Inflammatory macrophage (primary cell): Measurements from ENCODE around the gene THBS2.

Source experiments
- DNase-seq, 2 donors: peaks; one replicate each; pipeline ENCODE4 v3.0.0-alpha.2; 2020 to 2022

Gene THBS2

GRCh38 chr6:169248521-169248971, 5.1 kb downstream of the THBS2 start:
- no peak for DNase-seq

- no peak for DNase-seq
Measured at GRCh38 chr6:169247991-169248390, 5.7 kb downstream of the THBS2 start.

DNA sequence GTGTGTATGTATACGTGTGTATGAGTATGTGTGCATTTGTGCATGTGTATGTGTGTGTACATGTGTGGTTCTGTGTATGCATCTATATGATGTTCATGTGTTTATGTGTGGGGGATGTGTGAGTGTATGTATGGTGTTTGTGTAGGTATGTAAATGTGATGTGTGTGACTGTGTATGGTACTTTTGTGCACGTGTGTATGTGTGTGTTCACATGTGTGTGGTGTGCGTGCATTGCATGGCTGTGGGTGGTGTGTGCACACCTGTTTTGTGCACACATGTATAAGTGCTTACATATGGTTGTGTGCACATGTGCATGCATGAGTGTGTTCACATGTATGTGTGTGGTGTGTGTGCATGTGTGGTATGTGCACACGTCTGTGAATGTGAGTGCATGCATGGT, 6.2 kb downstream of the THBS2 start:
- DNase-seq, result no peak

GRCh38 chr6:169246445-169246844, 7.2 kb downstream of the THBS2 start:
- DNase-seq, result no peak

GRCh38 chr6:169244684-169245383, 8.8 kb downstream of the THBS2 start:
- DNase-seq, result no peak

GRCh38 chr6:169243661-169244060, 10.0 kb downstream of the THBS2 start:
- no peak for DNase-seq

- no peak for DNase-seq
Measured at GRCh38 chr6:169243186-169243585, 10.5 kb downstream of the THBS2 start.

DNA sequence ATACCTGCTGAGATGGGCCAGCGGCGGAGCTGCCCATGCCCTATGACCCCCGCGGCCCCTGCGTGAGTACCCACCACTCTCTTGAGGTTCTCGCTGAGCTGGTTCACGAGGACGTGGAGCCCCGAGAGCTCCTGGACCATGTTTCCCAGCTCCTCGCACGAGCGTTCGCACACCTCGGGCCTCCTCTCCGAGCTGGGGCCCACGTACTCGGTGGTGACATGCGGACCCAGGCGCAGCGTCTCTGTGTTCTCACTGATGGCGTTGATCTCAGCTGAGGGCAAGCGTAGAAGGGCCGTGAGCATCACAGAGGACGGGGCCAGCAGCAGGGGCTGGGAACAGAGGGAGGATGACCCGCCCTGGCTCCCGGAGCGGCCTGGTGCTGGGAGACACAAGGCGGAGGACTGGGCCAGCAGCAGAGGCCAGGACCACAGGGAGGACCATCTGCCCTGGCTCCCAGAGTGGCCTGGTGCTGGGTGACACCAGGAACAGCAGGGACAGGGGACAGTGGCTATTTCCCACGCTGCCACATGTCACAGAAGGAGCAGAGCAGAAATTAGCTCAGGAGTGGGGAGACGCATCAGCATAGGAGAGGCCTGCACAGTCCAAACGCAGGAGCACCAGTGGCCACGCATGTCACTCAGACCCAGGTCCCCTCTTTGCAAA, 11.8 kb downstream of the THBS2 start:
- DNase-seq, result no peak

GRCh38 chr6:169240591-169241390, 12.9 kb downstream of the THBS2 start:
- DNase-seq, result no peak

- no peak for DNase-seq
Measured at GRCh38 chr6:169240125-169240524, 13.5 kb downstream of the THBS2 start.

DNA sequence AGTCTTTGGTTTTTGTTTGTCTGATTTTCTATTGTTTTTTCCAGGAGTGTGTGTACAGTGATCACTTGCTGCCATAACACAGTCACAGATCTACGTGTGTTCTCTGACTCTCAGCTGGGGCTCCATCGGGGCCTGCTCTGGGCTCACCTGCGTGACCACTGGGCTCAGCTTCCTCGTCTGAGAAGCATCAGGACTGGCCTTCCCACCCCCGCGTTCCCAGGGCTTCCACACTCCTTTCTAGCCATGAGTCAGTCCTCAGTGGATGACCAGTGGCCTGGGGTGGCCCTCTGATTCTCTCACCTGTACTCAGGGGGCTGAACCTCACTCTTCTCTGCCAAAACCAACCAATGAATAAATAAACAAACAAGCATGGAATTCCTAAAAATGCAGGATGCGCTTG, 14.5 kb downstream of the THBS2 start:
- DNase-seq, result no peak

GRCh38 chr6:169238766-169239165, 14.9 kb downstream of the THBS2 start:
- DNase-seq, result no peak

DNA sequence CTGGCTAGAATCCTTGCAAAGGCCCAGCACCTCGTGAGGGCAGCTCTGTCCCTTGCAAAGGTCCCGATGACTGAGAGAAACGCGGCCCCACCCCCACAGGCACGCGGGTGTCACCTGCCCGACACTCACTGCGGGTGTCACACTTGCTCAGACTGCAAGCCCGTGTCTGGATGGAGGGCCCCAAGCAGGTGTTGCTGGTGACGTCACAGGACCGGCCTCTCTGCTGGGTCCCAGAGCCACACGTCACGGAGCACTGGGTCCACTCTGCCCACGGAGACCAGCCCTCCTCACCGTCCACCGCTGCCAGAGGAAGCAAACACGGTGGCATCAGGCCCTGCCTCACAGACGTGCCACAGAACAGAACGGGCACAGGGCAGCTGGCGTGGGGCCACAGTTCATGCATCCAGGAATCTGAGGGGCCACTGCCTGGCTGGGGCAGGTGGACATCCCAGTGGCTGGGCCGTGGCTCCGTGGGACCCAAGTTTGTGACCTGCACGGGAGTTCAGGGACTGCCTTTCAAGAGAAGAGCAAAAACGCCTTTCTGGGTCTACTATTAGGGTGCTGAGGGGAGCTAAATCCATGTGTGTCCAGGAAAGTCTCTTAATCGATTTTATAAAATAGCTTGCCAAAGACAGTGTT, 16.0 kb downstream of the THBS2 start:
- no peak for DNase-seq

- DNase-seq, result no peak
Measured at GRCh38 chr6:169236988-169237387, 16.7 kb downstream of the THBS2 start.

- DNase-seq, result no peak
Measured at GRCh38 chr6:169236545-169236944, 17.1 kb downstream of the THBS2 start.

DNA sequence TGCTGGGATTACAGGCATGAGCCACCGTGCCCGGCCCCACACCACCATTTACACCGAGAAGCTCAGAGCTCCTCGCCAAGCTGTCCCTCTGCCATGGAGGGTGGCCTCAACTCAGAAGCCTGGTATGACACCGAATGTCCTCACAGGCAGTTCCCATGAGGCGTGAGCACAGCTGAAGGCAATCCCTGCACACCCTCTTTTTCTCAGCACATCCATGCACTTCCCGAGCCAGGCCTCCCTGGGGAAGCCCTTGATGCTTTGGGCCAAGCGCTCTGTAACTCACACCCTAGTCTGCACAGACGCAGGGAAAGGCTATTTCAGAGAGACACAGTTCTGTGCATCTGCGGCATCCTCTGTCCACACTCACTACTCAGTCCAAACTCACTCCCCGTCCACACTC, 18.4 kb downstream of the THBS2 start:
- no peak for DNase-seq

DNA sequence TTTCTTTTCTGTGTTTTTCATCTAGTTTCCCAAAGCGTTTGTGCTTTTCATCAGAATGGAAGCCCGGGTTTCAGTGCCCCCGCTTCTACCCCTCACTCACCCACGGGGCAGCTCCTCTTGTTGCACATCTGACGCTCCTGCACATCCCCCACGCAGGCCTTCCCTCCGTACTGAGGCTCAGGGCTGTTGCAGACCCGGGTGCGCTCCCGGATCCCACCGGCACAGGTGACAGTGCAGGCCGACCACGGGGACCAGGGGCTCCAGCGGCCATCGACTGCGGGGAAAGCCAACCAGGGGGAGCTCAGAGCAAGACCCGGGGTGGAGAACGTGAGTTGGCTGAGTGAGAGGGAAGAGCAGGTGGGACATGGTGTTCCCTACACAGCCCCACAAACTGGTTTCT, 19.0 kb downstream of the THBS2 start:
- DNase-seq, result no peak

GRCh38 chr6:169233832-169234231, 19.8 kb downstream of the THBS2 start:
- no peak for DNase-seq

- no peak for DNase-seq
Measured at GRCh38 chr6:169233181-169233580, 20.5 kb downstream of the THBS2 start.

DNA sequence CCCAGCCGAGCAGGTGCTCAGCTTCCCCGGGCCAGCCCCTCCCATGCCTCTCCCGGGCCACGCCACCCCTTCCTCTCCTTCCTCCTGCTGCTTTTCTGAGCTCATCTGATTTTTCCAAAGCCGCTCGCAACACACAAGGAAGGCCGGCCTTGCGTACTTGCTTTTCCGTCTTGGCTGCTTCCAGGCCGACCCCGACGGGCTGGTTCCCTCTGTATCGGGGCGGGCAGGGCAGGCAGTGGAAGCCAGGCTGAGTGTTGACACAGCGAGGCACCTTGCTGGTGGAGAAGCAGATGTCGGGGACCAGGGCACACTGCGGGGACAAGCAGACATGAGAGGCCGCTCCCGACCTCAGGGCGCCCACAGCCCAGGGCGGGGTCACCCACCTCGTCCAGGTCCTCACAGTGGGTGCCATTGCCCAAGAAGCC, 21.1 kb downstream of the THBS2 start:
- DNase-seq, result no peak

GRCh38 chr6:169231790-169232506, 21.7 kb downstream of the THBS2 start:
- no peak for DNase-seq
